K562 (cell line): ENCODE data around the gene MCM3. TPM values are rescaled to one million over a fixed set of nuclear protein-coding genes. Genes with fewer than 3 reads are reported as not detected.

Experiments
- ATAC-seq: fragments of 200-7000 bp; cut with Tn5 transposase; 3 replicates; pipeline ENCODE4 v1.9.1; 2020; ENCODE audit warnings: moderate library complexity
- BruUV-seq: library from RNA; stranded (reverse); fragments of 400-500 nt; replicated peaks from 2 replicates; lab custom pipeline; 2021; lab: Mats Ljungman, UMichigan
- CTCF ChIA-PET: fragments of 300-600 bp; formaldehyde crosslinking; extraction: SDS; loops from one replicate; lab custom pipeline; 2021; ENCODE audit warnings: low intra/inter-chr PET ratio; lab: Yijun Ruan, JAX
- POLR2A ChIA-PET: fragments of 300-600, 350-650 bp; sonication (Branson Sonifier 250); formaldehyde crosslinking; extraction: SDS; loops from one replicate; lab custom pipeline; 2021; ENCODE audit warnings: antibody characterized with exemption, inconsistent platforms; lab: Yijun Ruan, JAX
- DNase-seq, 4 experiments: peaks; one replicate each; pipeline versions ENCODE4 v3.0.0 to v3.0.0-alpha.2; 2011 to 2018; ENCODE audit warnings: low spot score in 3 of 4, mixed read lengths in 3 of 4; ENCODE audit errors: extremely low read depth in 1 of 4
- FAIRE-seq: peaks from 2 replicates; lab custom pipeline; 2011; peaks lifted over from hg19 to GRCh38; lab: Jason Lieb, UNC
- H2AFZ ChIP-seq: 2 replicates; pipeline ENCODE4 v1.6.0; 2011; ENCODE audit warnings: low read depth, low read length, control low read depth, inconsistent platforms
- H3K27ac ChIP-seq: fragments of 200-600 bp; 3 replicates; pipeline ENCODE4 v1.8.0; 2011; ENCODE audit warnings: low read depth, mild to moderate bottlenecking, control low read depth, inconsistent platforms, low read length, moderate library complexity, mixed read lengths; ENCODE audit errors: extremely low read depth
- H3K27me3 ChIP-seq, 2 experiments: fragments of 300-600 bp in 1 of 2; 2 replicates in 1 of 2; 3 replicates in 1 of 2; pipeline versions ENCODE4 v1.6.0 to v1.8.0; 2011; ENCODE audit warnings: inconsistent platforms in 2 of 2, low read length in 2 of 2, mild to moderate bottlenecking in 1 of 2, mixed read lengths in 1 of 2, moderate library complexity in 1 of 2; ENCODE audit not compliant: control insufficient read depth in 2 of 2, insufficient read depth in 2 of 2
- H3K36me3 ChIP-seq: fragments of 300-600 bp; 3 replicates; pipeline ENCODE4 v1.8.0; 2011; ENCODE audit warnings: mild to moderate bottlenecking, low read length, inconsistent platforms; ENCODE audit not compliant: control insufficient read depth, insufficient read depth
- H3K4me1 ChIP-seq, 2 experiments: fragments of 200-600 bp in 1 of 2; replicated peaks in 1 of 2; 2 replicates in 1 of 2; 3 replicates in 1 of 2; pipeline versions ENCODE4 v1.5.1 to v1.8.0; 2011; ENCODE audit warnings: inconsistent platforms in 2 of 2, low read length in 2 of 2, mild to moderate bottlenecking in 1 of 2, mixed read lengths in 1 of 2, moderate library complexity in 1 of 2; ENCODE audit not compliant: control insufficient read depth in 2 of 2, insufficient read depth in 2 of 2
- H3K4me2 ChIP-seq: 2 replicates; pipeline ENCODE4 v1.6.1; 2011; ENCODE audit warnings: low read length, control low read depth, inconsistent platforms, mixed read lengths; ENCODE audit not compliant: insufficient read depth
- H3K4me3 ChIP-seq: fragments of 200-600 bp; sonication (generic), shearing (Covaris generic); 2 replicates; pipeline ENCODE4 v1.5.1; 2016; ENCODE audit warnings: control low read depth, inconsistent platforms
- H3K79me2 ChIP-seq: fragments of 200-600 bp; 3 replicates; pipeline ENCODE4 v1.8.0; 2011; ENCODE audit warnings: low read length, inconsistent platforms; ENCODE audit not compliant: control insufficient read depth, insufficient read depth
- H3K9ac ChIP-seq, 2 experiments: 2 replicates each; pipeline versions ENCODE4 v1.6.0 to v1.6.1; 2011; ENCODE audit warnings: low read depth in 2 of 2, low read length in 2 of 2, control low read depth in 1 of 2, inconsistent platforms in 1 of 2, mild to moderate bottlenecking in 1 of 2, mixed read lengths in 1 of 2; ENCODE audit not compliant: insufficient read depth in 1 of 2
- H3K9me1 ChIP-seq: one replicate; pipeline ENCODE4 v1.6.0; 2011; ENCODE audit warnings: inconsistent platforms, mild to moderate bottlenecking, low read length, moderate library complexity; ENCODE audit not compliant: control insufficient read depth, insufficient read depth
- H3K9me3 ChIP-seq: replicated peaks from 2 replicates; pipeline ENCODE4 v1.5.1; 2011; ENCODE audit warnings: low read depth, low read length, inconsistent platforms; ENCODE audit not compliant: control insufficient read depth, insufficient read depth
- H4K20me1 ChIP-seq: replicated peaks from 2 replicates; pipeline ENCODE4 v1.6.1; 2011; ENCODE audit warnings: low read length, inconsistent platforms, mixed read lengths; ENCODE audit not compliant: control insufficient read depth, insufficient read depth
- POLR2B ChIP-seq: fragments of 450-650 bp; IDR thresholded peaks from 2 replicates; pipeline ENCODE4 v1.6.1; 2018; ENCODE audit warnings: low read depth; ENCODE audit not compliant: partially characterized antibody
- SMARCA5 ChIP-seq: fragments of 450-650 bp; IDR thresholded peaks from 2 replicates; pipeline ENCODE4 v1.6.1; 2016
- ZNF175 ChIP-seq: fragments of 200-800 bp; sonication (Bioruptor generic); IDR thresholded peaks from 2 replicates; pipeline ENCODE4 v1.6.1; 2016; ENCODE audit warnings: low read depth, mild to moderate bottlenecking, missing genetic modification characterization, missing compliant biosample characterization
- ZNF830 ChIP-seq: fragments of 250-450 bp; sonication (Bioruptor Pico); IDR thresholded peaks from 2 replicates; pipeline ENCODE4 v1.5.0; 2021; ENCODE audit warnings: mild to moderate bottlenecking
- WGBS: fragments of 100-300 bp; shearing (Covaris generic); methylation state at CpG from one replicate; pipeline ENCODE4 v1.1.6; 2016; ENCODE audit warnings: low coverage, mixed read lengths; ENCODE audit not compliant: insufficient coverage; ENCODE audit errors: missing lambda C conversion rate; 5-methylcytosine and 5-hydroxymethylcytosine counted together
- in situ Hi-C: fragments of 300-500 bp; cut with MboI; formaldehyde crosslinking; loops from 4 replicates; pipeline ENCODE4 v1.15.0; 2018; ENCODE audit warnings: inconsistent platforms, mixed read lengths
- intact Hi-C: fragments of 100-400 bp; cut with micrococcal nuclease; formaldehyde crosslinking; loops from 2 replicates; pipeline ENCODE4 v1.14.2; 2022
- polyA plus RNA-seq, 8 experiments: library from polyadenylated mRNA; depleted of rRNA in 4 of 8; stranded (reverse) in 5 of 8; unstranded in 3 of 8; fragments of >200 nt; fragmentation: Nextera tagmentation in 2 of 8; fragmentation: Illumina TruSeq in 1 of 8; extraction: Ambion mirVana in 2 of 8; extraction: Trizol in 1 of 8; gene quantifications; 2 replicates each; pipeline versions ENCODE4 v1.2.1 to v1.2.3, GENCODE V29; 2011 to 2014; ENCODE audit warnings: inconsistent platforms in 1 of 8, missing spikeins in 1 of 8
- total RNA-seq, 7 experiments: library from RNA; depleted of rRNA in 6 of 7; stranded (reverse); fragments of >200 nt in 6 of 7; fragmentation: Illumina TruSeq in 2 of 7; extraction: Trizol in 2 of 7; gene quantifications; 2 replicates each; pipeline versions ENCODE4 v1.2.1 to v1.2.3, GENCODE V29; 2011 to 2021; ENCODE audit warnings: low replicate concordance in 1 of 7
- TF ChIP-seq, protein P1 (sequence below), 2 experiments: IDR thresholded peaks in 1 of 2; conservative IDR thresholded peaks in 1 of 2; 2 replicates each; pipeline ENCODE4 v1.6.1; 2016; ENCODE audit warnings: low read depth in 2 of 2, mild to moderate bottlenecking in 1 of 2, missing compliant biosample characterization in 1 of 2, missing genetic modification characterization in 1 of 2, moderate library complexity in 1 of 2
- TF ChIP-seq, protein P2 (sequence below): sonication (generic); formaldehyde crosslinking; IDR thresholded peaks from 2 replicates; pipeline ENCODE4 v1.8.0; 2022; ENCODE audit warnings: mild to moderate bottlenecking, missing genetic modification reagents
- TF ChIP-seq, protein P3 (sequence below): fragments of 250-450 bp; sonication (Bioruptor Pico); IDR thresholded peaks from 2 replicates; pipeline ENCODE4 v1.9.0; 2021; ENCODE audit warnings: mild to moderate bottlenecking, inconsistent platforms

The MCM3 gene
- total and polyA plus RNA-seq, 9 of the 15 experiments (the other 6 are each of a cell fraction or from before 2014, with no cell fraction given) = 76.1 to 270 (median 250) TPM

DNA sequence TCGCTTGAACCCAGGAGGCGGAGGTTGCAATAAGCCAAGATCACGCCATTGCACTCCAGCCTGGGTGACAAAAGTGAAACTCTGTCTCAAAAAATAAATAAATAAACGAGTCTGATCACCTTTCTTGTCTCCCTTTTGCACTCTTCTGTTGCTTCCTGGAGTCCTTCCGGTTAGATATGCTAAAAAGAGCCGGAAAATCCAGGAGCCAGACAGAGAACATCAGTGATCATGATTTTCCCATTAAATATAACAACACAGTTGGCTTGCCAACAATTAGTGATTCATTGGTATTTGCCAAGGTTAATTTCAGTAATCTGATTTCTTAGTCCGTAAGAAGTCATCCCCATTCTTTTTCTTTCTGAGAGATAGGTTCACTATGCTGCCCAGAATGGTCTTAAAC, 3.7 kb upstream of the MCM3 start:
- intact Hi-C loops = loop anchor here (5.0 to 10.0 kb wide), 2 partner anchors 227 to 289 kb away; partner anchors contain the start of gene TRAM2
- POLR2A ChIA-PET = no interaction called here
- H3K4me3 ChIP-seq = no peak overlapping the region

More for the DNA sequence above, 3.7 kb upstream of the MCM3 start:
- no peaks in the 10 kb centered on the region for H3K9me1 ChIP-seq
- H4K20me1 ChIP-seq = no peaks in the 10 kb centered on the region; the same call in 1 of the 2 replicates
- ATAC-seq (no peak), FAIRE-seq (no peak), DNase-seq (no peak)
- H3K79me2 ChIP-seq = peaks cover 14% of the 10 kb centered on the region
- no peaks in the 10 kb centered on the region for H3K9me3 ChIP-seq
- H3K4me1 ChIP-seq = peaks cover 3 to 20% of the 10 kb centered on the region in 2 experiments; a peak in 4 of 5 replicates
- H3K4me2 ChIP-seq = no peak overlapping the region
- CTCF ChIA-PET = interaction anchor here (2.8 kb wide), 1 partner anchor 112 kb away, joined by 24 read pairs; no protein-coding TSS in a partner anchor
- H3K9ac ChIP-seq = no peak overlapping the region
- no peak for TF ChIP-seq ZNF830 (CRISPR knock-in tag)
- no peak for TF ChIP-seq POLR2B
- TF ChIP-seq SMARCA5 = no peak
- TF ChIP-seq, protein P1, sequence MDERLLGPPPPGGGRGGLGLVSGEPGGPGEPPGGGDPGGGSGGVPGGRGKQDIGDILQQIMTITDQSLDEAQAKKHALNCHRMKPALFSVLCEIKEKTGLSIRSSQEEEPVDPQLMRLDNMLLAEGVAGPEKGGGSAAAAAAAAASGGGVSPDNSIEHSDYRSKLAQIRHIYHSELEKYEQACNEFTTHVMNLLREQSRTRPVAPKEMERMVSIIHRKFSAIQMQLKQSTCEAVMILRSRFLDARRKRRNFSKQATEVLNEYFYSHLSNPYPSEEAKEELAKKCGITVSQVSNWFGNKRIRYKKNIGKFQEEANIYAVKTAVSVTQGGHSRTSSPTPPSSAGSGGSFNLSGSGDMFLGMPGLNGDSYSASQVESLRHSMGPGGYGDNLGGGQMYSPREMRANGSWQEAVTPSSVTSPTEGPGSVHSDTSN (CRISPR knock-in tag; IDR thresholded peaks at IDR 0.05; ENCODE audit: low read depth) = no peak
- TF ChIP-seq, protein P1 (tag; conservative IDR thresholded peaks at IDR 0.05; ENCODE audit: low read depth) = no peak
- TF ChIP-seq, protein P2, sequence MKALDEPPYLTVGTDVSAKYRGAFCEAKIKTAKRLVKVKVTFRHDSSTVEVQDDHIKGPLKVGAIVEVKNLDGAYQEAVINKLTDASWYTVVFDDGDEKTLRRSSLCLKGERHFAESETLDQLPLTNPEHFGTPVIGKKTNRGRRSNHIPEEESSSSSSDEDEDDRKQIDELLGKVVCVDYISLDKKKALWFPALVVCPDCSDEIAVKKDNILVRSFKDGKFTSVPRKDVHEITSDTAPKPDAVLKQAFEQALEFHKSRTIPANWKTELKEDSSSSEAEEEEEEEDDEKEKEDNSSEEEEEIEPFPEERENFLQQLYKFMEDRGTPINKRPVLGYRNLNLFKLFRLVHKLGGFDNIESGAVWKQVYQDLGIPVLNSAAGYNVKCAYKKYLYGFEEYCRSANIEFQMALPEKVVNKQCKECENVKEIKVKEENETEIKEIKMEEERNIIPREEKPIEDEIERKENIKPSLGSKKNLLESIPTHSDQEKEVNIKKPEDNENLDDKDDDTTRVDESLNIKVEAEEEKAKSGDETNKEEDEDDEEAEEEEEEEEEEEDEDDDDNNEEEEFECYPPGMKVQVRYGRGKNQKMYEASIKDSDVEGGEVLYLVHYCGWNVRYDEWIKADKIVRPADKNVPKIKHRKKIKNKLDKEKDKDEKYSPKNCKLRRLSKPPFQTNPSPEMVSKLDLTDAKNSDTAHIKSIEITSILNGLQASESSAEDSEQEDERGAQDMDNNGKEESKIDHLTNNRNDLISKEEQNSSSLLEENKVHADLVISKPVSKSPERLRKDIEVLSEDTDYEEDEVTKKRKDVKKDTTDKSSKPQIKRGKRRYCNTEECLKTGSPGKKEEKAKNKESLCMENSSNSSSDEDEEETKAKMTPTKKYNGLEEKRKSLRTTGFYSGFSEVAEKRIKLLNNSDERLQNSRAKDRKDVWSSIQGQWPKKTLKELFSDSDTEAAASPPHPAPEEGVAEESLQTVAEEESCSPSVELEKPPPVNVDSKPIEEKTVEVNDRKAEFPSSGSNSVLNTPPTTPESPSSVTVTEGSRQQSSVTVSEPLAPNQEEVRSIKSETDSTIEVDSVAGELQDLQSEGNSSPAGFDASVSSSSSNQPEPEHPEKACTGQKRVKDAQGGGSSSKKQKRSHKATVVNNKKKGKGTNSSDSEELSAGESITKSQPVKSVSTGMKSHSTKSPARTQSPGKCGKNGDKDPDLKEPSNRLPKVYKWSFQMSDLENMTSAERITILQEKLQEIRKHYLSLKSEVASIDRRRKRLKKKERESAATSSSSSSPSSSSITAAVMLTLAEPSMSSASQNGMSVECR (CRISPR knock-in tag) = no peak
- TF ChIP-seq ZNF175 (CRISPR knock-in tag) = no peak
- TF ChIP-seq, protein P3, sequence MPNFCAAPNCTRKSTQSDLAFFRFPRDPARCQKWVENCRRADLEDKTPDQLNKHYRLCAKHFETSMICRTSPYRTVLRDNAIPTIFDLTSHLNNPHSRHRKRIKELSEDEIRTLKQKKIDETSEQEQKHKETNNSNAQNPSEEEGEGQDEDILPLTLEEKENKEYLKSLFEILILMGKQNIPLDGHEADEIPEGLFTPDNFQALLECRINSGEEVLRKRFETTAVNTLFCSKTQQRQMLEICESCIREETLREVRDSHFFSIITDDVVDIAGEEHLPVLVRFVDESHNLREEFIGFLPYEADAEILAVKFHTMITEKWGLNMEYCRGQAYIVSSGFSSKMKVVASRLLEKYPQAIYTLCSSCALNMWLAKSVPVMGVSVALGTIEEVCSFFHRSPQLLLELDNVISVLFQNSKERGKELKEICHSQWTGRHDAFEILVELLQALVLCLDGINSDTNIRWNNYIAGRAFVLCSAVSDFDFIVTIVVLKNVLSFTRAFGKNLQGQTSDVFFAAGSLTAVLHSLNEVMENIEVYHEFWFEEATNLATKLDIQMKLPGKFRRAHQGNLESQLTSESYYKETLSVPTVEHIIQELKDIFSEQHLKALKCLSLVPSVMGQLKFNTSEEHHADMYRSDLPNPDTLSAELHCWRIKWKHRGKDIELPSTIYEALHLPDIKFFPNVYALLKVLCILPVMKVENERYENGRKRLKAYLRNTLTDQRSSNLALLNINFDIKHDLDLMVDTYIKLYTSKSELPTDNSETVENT (CRISPR knock-in tag) = no peak
- H3K27ac ChIP-seq = no peak overlapping the region
- peak overlapping the region; percentile 29; the same call in 1 of the 2 replicates for H2AFZ ChIP-seq
- no TSS peak for BruUV-seq
- in situ Hi-C loops = no loop called here
- no peaks in the 10 kb centered on the region for H3K27me3 ChIP-seq
- peaks cover 4% of the 10 kb centered on the region for H3K36me3 ChIP-seq
- 80% methylated on average over 7 of the region's 7 CpGs for WGBS
